Right lobe of liver (tissue), 4 donors: ENCODE data around the gene MID1IP1.

ENCODE experiments used
- POLR2A ChIP-seq: fragments of 450-650 bp; IDR thresholded peaks from one replicate; pipeline ENCODE4 v1.6.1; 2017; ENCODE audit warnings: antibody characterized with exemption, mild to moderate bottlenecking
- TF ChIP-seq, protein P1 (sequence below), 4 donors: fragments of 200-600 bp in 3 of 4; fragments of 450-650 bp in 1 of 4; IDR thresholded peaks; one replicate each; pipeline versions ENCODE4 v1.5.1 to v1.8.0; 2016 to 2022; ENCODE audit warnings: antibody characterized with exemption in 4 of 4, mild to moderate bottlenecking in 2 of 4
- donor health status: DM: no; HTN: no; CAD: no.
- donor health status: DM: no; HTN: no; CAD: no.
- donor health status: DM: no; HTN: yes; CAD: no.

DNA sequence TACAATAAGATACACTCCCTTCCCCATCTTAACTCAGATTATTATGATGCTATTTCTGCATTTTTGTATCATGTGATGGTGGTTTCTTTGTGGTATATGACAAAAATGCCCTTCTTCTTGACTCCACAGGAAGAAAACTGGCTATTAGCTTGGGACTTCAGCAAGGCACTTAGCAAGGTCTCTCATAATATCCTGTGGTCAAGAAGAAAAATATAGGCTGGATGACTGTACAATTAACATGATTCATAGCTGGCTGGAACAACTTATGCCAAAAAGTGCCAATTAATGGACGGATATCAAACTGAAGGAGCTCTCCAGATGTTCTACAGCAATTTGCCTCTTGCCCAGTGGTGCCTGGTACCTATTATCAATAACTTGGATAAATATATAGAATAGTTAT is 2.3 kb upstream of the MID1IP1 start:
- TF ChIP-seq POLR2A = no peak
- TF ChIP-seq, protein P1, sequence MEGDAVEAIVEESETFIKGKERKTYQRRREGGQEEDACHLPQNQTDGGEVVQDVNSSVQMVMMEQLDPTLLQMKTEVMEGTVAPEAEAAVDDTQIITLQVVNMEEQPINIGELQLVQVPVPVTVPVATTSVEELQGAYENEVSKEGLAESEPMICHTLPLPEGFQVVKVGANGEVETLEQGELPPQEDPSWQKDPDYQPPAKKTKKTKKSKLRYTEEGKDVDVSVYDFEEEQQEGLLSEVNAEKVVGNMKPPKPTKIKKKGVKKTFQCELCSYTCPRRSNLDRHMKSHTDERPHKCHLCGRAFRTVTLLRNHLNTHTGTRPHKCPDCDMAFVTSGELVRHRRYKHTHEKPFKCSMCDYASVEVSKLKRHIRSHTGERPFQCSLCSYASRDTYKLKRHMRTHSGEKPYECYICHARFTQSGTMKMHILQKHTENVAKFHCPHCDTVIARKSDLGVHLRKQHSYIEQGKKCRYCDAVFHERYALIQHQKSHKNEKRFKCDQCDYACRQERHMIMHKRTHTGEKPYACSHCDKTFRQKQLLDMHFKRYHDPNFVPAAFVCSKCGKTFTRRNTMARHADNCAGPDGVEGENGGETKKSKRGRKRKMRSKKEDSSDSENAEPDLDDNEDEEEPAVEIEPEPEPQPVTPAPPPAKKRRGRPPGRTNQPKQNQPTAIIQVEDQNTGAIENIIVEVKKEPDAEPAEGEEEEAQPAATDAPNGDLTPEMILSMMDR (IDR thresholded peaks at IDR 0.05) = no peak
